ENCODE measurements around the gene RPL10.

RPL10 gene

DNA sequence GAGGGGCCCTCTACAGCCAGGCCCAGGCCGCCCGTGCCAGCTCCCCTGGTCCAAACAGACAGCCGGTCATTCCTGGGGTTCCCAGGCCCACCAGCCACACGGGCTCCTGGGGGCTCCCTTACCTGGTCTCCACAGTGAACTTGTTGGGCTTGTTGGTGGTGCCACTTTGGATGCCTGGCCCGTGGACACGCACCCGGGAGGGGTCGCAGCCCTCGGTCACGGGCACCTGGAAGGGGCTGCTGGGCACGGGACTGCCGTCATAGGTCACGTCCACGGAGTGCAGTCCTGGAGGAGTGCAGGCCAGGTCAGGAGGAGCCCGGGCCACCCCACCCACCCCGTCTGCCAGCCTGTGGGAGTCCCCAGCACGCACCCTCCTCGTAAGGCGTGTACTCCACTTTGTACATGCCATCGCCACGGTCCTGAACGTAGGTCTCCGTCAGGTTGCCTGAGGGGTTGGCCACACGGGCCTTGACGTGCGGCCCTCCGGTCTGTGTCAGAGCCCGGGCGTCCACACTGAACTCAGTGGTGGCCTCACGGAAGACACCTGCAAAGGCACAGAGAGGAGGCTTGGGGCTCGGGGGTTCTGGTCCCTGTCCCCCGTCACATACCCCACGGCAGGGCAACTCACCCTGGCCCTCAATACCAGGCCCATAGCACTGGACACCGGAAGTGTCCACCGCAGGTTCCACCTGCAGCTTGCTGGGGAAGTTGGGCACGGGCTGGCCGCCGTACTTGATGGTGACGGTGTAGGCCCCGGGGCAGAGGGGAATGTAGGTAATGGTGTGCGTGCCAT, 38.6 kb upstream of the RPL10 start:
- H3K4me3 ChIP-seq (ENCODE audit: low read length): no peak overlapping the region
- no peak for DNase-seq (ENCODE audit: low read depth, low spot score)

DNA sequence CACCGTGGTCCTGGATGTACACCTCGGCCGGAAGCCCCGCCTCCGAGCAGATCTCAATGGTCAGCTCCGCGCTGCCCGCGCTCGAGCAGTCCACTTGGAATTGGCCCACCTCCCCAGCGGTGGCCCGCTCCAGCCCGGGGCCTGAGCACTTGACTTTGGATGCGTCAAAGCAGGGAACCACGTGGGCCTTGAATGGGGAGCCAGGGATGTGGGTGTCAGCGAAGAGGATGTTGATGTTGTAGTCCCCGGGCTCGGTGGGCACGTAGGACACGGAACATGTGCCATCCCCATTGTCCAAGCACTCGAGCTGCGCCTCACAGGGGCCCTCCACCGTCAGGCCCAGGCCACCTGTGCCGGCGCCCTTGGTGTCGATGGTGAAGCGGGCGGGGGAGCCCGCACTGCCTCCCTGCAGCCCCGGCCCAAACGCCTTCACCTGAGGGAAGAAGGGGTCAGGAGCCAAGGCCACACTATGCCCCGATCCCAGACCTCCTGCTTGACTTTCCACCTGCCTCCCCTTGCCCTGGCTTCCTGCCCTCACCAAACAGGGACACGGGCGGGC, 37.9 kb upstream of the RPL10 start:
- H3K4me3 ChIP-seq (ENCODE audit: low read length): no peak overlapping the region
- no peak for DNase-seq (ENCODE audit: low read depth, low spot score)

DNA sequence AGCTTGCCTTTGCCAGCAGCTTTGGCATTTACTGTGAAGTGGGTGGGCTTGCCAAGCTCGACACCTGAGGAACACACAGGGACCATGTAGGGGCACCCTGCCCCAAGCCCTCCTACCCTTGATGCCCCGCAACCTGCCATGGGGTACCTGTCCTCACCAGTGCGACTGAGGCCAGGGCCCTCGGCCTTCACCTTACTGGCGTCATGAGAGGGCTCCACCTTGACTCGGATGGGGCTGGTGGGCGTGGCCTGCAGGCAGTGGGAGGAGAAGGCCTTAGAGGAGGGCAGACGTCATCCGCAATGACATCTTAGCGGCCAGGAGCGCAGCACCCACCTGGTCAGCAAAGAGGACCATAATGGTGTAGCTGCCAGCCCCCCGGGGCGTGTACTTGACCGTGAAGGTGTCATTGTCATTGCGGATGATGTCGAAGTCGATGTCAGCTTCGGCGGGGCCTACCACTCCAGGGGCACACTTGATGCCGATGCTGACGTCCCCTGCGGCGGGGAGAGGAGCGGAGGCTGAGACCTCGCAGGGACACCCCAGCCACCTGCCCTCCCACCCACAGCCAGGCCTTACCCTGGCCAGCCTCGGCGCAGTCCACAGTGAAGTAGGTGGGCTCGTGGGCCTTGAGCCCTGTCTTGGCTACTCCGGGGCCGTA, 36.0 kb upstream of the RPL10 start:
- no peak overlapping the region for H3K4me3 ChIP-seq (ENCODE audit: low read length)
- DNase-seq (ENCODE audit: low read depth, low spot score): no peak

DNA sequence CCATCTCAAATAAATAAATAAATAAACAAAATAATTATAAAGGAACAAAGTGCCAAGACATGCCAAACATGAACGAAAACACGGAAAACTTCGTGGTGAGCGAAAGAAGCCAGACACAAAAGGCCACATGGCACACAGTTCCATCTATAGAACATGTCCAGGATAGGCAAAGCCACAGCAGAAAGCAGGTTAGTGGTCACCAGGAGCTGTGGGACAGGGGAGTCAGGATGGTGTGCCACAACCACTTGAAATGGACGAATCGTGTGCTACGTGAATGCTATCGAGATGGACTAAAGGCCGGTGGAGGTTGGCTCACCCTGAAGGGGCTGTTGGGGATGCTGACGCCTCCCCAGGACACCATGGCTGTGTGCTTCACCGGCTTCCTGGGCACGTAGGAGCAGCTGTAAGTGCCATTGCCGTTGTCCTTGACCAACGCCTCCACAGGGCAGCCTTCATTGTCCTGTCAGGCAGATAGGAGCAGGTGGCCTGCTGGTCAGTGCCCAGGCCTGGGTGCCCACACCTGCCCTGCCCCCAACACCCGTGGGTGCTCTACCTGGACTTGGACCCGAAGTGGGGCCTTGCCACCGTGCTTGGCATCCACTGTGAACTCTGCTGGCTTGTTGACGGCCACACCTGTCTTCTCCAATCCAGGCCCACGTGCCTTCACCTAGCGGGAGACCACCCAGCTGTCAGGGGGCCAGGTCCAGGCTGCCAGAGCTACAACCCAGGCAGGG, 34.3 kb upstream of the RPL10 start:
- DNase-seq (ENCODE audit: low read depth, low spot score): no peak
- H3K4me3 ChIP-seq (ENCODE audit: low read length): no peak overlapping the region

DNA sequence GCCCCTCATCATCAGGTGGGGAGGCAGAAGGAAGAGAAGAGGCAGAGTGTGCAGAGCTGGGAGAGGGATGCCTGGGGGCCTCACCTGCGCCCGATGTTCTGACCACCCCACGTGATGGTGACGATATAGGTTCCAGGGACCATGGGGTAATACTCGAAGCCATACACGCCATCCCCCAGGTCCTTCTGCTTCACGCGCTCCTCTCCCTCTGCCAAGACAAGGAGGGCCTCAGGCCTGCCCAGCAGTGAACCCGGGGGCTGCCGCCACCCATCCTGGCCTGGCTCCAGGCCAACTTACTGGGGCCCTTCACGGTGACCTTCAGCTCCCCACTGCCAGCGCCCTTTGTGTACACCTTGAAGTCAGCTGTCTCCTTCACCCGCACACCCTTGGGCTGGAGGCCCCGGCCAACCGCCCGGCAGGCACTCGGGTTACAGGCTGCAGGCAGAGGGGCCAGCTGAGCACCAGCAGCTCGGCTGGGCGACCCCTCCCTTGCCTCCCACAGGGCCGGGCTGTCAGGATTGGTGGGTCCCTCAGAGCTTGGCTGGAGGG, 33.1 kb upstream of the RPL10 start:
- H3K4me3 ChIP-seq (ENCODE audit: low read length): no peak overlapping the region
- DNase-seq (ENCODE audit: low read depth, low spot score): no peak

DNA sequence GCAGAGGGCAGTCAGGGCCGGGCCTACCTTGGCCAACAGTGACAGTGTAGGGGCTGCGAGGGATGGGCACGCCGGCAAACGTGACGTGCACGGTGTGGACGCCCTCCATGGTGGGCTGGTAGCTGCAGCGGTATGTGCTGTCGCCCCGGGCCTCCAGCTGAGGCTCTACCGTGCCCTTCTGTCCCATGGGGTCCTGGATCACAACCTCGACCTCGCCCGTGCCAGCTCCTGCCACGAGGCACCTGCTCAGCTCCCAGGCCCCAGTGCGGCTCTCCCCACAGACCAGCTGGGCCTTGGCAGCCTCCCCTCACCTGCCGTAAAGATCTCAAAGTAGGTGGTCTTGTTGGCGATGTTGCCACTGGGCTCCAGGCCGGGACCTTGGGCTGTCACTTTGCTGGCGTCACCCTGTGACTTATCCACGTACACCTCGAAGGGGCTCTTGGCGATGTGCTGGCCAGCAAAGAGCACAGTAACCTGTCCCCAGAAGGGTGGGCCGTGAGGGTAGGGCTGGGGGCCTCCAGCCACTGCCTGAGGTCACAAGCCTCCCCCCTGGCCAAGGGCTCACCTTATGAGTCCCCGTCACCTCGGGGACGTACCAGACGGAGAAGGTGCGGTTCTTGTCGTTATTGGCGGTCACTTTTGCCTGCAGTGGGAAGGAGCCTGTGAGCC, 32.0 kb upstream of the RPL10 start:
- no peak overlapping the region for H3K4me3 ChIP-seq (ENCODE audit: low read length)
- DNase-seq (ENCODE audit: low read depth, low spot score): no peak

DNA sequence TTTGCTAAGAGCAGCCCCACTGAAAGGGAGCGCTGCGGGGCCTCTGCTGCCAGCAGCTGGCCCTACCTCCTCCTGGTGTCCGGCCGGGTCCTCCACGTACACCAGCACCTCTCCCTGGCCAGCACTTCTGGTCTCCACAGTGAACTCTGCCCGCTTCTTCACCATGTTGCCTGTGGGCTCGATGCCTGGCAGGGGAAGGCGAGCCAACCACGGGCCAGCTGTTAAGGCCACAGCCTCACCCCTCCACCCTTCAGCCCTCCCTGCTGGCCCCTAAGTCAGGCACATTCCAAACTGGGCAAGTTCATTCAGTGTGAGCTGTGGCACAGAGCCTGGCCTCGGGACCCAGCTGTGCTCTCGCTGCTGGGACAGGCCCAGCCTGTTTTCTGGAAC, 31.5 kb upstream of the RPL10 start:
- H3K4me3 ChIP-seq (ENCODE audit: low read length): no peak overlapping the region
- DNase-seq (ENCODE audit: low read depth, low spot score): no peak

DNA sequence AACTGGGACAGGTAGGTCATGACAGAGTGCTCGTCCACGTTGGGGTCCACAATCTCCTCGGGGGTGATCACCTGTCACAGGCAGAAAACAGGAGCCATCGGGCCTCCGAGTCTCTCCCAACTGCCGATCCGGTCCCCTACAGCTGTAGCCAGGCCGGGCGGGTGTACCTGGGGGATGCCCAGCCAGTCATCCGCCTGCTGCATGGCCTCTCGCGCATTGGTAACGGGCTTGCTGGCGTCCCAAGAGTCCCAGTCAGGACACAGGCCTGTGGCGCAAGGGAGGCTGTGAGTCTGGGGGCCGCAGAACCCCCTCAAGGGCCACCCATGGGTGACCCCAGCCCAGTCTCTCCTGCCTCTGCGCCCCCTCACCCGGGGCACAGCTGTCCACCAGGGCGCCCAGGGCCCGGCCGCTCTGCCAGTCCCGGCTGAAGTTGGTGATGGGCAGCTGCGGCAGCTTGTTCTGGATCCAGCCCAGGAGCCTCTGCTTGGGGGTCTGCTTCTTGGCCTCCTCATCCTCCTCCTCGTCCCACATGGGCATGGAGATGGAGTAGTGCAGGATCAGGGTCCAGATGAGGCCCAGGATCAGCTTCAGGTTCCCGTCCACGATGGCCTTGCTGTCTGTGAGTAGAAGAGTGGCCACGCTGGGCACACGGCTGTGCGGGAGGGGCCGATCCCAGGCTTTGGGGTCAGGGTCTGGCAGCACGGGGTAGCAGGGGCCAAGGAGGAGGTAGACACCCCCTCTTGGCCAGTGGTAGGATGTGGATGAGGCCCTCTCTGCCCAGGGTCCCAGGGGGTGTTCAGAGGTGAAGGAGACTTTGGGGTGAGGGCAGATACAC, 30.5 kb upstream of the RPL10 start:
- H3K4me3 ChIP-seq (ENCODE audit: low read length): no peak overlapping the region
- DNase-seq (ENCODE audit: low read depth, low spot score): no peak

DNA sequence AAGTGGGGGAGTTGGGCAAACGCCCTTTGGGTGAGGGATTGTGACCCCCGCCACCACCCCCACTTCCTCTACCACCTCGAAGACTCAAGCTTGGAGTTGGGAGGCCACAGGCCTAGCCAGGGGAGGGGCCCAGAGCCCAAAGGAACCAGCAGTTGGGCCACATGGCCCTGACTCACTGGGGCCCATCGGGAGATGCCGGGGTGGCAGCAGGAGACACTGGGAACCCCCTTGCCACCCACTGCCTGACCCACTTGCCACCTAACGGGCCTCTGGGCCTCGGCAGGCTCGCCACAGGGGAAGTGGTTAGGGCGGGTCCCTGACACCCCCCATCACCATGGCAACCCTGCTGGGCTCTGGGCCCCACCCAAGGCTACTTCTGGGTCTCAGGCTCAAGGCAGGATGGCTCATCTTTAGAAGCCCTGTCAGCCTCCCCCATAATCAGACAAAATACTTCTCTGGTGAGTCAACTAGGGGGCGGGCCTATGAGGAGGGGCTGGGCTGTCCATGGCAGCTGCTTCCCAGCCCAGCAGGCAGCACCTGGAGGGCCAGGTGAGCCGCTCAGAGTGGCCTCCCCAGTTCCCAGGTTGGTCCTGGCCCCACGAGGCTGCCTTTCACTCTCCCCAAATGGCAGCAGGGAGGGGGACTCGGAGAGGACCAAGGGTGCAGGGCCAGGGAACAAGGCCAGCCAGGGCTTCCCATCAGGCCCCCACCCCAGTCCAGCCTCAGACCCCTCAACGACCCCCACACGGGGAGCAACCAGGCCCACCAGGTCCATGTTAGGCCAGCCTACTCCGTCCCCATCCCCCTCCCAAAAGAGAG, 29.3 kb upstream of the RPL10 start:
- H3K4me3 ChIP-seq (ENCODE audit: low read length): peak overlapping the region; percentile 81
- DNase-seq (ENCODE audit: low read depth, low spot score): peak; percentile 58

DNA sequence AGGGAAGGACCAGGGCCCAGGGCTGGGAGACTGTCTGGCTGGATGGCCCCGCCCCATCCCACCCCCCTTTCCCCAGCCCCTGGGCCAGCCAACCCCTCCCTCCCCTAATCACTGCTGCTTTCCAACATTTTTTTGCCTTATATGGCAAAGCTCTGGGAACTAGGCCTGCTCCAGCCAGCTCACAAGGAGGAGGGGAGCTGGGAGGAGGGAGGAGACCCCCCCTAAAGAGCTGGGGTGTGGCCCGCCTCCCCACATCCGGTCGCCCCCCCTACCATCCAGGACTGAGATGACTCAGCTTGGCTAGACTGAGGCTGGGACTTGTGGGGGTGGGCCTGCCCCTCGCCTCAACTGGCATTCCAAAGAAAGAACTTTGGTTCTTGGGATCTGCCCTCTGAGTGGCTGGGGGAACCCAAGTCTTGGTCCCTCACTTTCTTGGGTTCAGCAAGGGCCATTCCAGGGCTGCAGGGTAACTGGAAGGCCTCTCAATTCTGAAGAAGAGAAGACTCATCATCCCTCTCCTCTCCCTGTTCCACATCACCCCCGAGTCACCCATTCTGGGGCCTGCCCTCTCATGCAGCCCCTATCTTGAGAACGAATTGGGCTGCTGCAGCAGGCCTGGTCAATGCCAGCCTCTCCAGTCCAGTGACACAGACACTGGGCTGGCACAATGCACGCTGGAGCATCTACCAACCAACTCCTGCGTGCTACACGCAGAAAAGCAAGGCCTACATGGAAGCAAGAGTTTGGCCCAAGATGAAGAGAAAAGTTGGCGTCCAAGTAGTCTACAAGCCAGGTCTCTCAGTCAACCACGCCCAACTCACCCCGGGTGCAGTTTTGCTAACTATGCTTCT, 28.5 kb upstream of the RPL10 start:
- peak overlapping the region; percentile 81 for H3K4me3 ChIP-seq (ENCODE audit: low read length)
- peak; percentile 75 for DNase-seq (ENCODE audit: low read depth, low spot score)

DNA sequence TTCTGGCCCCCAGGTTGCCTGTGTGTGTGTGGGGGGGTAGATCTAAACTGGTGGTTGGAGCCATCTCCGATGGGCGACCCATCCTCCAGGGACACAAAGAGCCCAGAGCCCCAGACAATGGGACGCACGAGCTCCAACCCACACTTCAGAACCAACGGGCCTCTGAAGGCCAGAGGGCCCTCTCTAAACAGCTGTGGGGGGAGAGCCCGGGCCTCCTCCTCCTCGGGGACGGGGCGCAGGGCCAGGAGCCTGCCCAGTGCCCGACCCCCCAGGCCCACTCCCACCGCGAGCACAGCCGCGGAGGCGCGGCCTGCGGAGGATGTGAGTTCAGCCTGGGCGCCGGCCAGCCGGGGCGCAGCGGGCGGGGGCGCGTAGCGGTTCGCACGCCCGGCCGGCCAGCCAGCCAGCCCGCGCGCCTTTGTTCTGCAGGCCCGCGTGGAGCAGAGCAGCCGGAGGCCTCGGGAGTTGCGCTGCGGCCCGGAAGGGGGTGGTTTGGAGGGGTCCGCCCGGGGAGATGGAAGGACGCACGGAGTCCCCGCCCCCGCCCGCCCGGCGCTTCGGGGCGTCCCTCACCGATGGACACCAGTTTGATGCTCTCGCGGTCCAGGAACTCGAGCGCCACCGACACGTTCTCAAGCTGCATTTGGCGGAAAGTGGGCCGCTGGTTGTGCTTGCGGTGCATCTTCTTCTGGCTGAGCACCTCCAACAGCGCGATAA, 27.7 kb upstream of the RPL10 start:
- H3K4me3 ChIP-seq (ENCODE audit: low read length): peak overlapping the region; percentile 81
- no peak for DNase-seq (ENCODE audit: low read depth, low spot score)

DNA sequence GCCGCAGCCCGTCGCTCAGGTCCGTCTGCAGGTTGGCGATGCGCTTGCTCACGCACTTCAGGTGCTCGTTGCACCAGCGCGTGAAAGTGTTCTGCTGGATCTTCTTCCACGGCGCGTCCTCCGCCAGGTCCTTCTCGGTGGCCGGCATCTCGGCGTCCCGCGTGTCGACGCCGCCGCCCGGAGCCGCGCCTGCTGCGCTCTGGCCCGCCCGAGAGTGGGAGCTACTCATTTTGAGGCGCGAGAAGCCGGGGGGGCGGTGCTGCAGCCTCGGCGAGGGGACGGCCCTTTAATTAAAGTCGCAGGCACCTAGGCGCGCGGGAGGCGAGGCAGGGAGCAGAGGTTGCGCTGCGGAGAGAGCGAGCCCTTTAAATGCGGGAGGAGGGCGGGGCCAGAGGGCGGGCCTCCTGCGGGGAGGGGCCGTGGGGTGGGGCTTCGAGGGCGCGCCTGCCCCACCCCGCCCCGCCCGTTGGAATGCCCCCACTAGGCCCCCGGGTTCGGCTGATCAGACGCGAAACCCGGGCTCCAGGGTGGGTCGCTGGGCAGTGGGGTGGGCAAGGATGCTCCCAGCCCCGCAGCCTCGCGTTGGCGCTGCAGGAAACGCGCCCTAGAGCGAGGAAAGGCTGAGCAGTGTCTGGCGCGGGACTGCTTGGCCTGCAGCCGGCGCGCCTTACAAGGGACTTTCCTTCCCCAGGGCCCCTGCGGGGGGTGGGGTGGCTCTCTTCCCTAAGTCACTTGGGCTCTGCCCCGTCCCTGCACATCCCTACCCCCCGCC, 27.0 kb upstream of the RPL10 start:
- DNase-seq (ENCODE audit: low read depth, low spot score): peak; percentile 86
- peak overlapping the region; percentile 81 for H3K4me3 ChIP-seq (ENCODE audit: low read length)

DNA sequence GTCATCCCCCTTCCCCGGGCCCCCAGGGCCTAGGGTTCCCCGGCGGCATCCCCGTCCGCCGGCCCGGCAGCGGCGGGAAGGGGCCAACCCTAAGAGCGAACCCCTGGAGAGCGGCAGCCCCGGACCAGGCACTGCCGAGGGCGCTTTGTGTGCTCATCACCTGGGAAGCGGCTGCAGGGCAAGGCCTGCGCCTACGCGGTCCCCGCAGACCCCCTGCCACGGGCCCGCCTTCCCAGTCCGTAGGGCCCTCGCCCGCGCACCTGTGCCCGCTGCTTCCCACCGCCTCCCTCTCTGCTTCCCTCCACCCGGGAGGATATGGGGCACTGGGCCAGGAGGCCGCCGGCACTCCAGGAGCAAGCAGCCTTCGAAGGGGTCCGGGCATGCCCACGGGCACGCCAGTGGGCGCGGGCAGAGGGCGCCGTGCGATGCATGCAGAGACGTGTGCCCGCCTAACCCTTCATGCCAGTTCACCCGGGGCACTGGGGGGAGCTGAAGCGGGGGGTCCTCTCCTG, 26.3 kb upstream of the RPL10 start:
- H3K4me3 ChIP-seq (ENCODE audit: low read length): no peak overlapping the region; the same call in 1 of the 2 replicates
- DNase-seq (ENCODE audit: low read depth, low spot score): no peak

DNA sequence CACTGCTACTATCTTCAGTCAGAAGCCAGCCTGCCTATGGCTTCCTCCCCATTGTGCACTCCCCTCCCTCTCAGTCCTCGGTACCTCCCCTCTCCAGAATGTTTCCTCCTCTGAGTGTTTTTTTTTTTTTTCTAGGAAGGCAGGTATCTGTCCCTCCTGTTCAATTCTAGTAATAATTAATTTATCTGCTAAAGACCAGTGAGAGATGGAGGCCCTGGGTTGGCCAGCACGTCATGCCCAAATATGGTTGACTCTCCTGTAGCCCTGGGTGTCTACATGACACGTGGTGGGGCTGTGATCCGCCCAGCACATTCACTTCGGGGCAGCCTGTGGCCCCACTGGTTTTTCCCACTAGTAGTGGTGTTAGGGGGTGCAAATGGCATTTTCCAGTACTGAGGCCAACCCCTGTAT, 25.6 kb upstream of the RPL10 start:
- no peak overlapping the region for H3K4me3 ChIP-seq (ENCODE audit: low read length)
- DNase-seq (ENCODE audit: low read depth, low spot score): no peak

Data from Jurkat, Clone E6-1 (cell line).